GM23338 (cell line): ENCODE data around the gene EMC10. TPM values are rescaled to one million over a fixed set of nuclear protein-coding genes. Genes with fewer than 3 reads are reported as not detected.

Source experiments
- ATAC-seq: fragments of 200-7000 bp; cut with Tn5 transposase; 3 replicates; pipeline ENCODE4 v1.9.1; 2020
- DNase-seq: peaks from one replicate; pipeline ENCODE4 v3.0.0-alpha.2; 2015; ENCODE audit warnings: low spot score
- H2AFZ ChIP-seq: fragments of 200-600 bp; sonication (generic); 2 replicates; pipeline ENCODE4 v1.8.0; 2016; ENCODE audit warnings: antibody characterized with exemption, mild to moderate bottlenecking, moderate library complexity
- H3F3A ChIP-seq: fragments of 200-600 bp; sonication (generic); replicated peaks from 2 replicates; pipeline ENCODE4 v1.8.0; 2017; ENCODE audit warnings: antibody characterized with exemption, mixed run types, low read depth
- H3K27ac ChIP-seq: fragments of 200-600 bp; sonication (generic); 2 replicates; pipeline ENCODE4 v1.6.1; 2016; ENCODE audit warnings: low read depth
- H3K27me3 ChIP-seq: fragments of 200-600 bp; sonication (generic); 2 replicates; pipeline ENCODE4 v1.8.0; 2016; ENCODE audit warnings: mild to moderate bottlenecking, mixed run types, moderate library complexity; ENCODE audit not compliant: insufficient read depth
- H3K36me3 ChIP-seq: fragments of 200-600 bp; sonication (generic); 2 replicates; pipeline ENCODE4 v1.8.0; 2016; ENCODE audit warnings: mild to moderate bottlenecking; ENCODE audit not compliant: insufficient read depth
- H3K4me1 ChIP-seq: fragments of 200-600 bp; sonication (generic); 2 replicates; pipeline ENCODE4 v1.8.0; 2016; ENCODE audit warnings: mild to moderate bottlenecking, moderate library complexity; ENCODE audit not compliant: insufficient read depth
- H3K4me2 ChIP-seq: fragments of 200-600 bp; sonication (generic); 2 replicates; pipeline ENCODE4 v1.7.1; 2017; ENCODE audit warnings: mixed run types
- H3K4me3 ChIP-seq: fragments of 200-600 bp; sonication (generic); 2 replicates; pipeline ENCODE4 v1.6.1; 2016; ENCODE audit warnings: mixed run types
- H3K79me2 ChIP-seq: fragments of 200-600 bp; sonication (generic); replicated peaks from 2 replicates; pipeline ENCODE4 v1.8.0; 2017; ENCODE audit warnings: mild to moderate bottlenecking; ENCODE audit not compliant: insufficient read depth
- H3K9me2 ChIP-seq: fragments of 200-600 bp; sonication (generic); 2 replicates; pipeline ENCODE4 v1.8.0; 2017; ENCODE audit not compliant: insufficient read depth
- H4K20me1 ChIP-seq: fragments of 200-600 bp; sonication (generic); replicated peaks from 2 replicates; pipeline ENCODE4 v1.8.0; 2017; ENCODE audit warnings: mild to moderate bottlenecking; ENCODE audit not compliant: insufficient read depth
- H3K27ac Mint-ChIP-seq: 2 replicates; pipeline ENCODE4 v1.8.0; 2020; ENCODE audit warnings: inconsistent platforms, mild to moderate bottlenecking, moderate library complexity, mixed read lengths
- H3K27me3 Mint-ChIP-seq: 3 replicates; pipeline ENCODE4 v1.8.0; 2022; ENCODE audit warnings: low read depth, mild to moderate bottlenecking, moderate library complexity, mixed read lengths, inconsistent platforms; ENCODE audit not compliant: insufficient read depth, poor library complexity
- H3K36me3 Mint-ChIP-seq: 3 replicates; pipeline ENCODE4 v1.8.0; 2021; ENCODE audit warnings: low read depth, mild to moderate bottlenecking, inconsistent platforms, moderate library complexity, mixed read lengths
- H3K4me1 Mint-ChIP-seq: 3 replicates; pipeline ENCODE4 v1.8.0; 2020; ENCODE audit warnings: mild to moderate bottlenecking, inconsistent platforms, mixed read lengths
- H3K4me3 Mint-ChIP-seq: 3 replicates; pipeline ENCODE4 v1.8.0; 2021; ENCODE audit warnings: moderate library complexity, mild to moderate bottlenecking, inconsistent platforms, mixed read lengths
- H3K9me3 Mint-ChIP-seq: 3 replicates; pipeline ENCODE4 v1.8.0; 2020; ENCODE audit warnings: moderate library complexity, mild to moderate bottlenecking, inconsistent platforms, mixed read lengths
- polyA plus RNA-seq: library from polyadenylated mRNA; unstranded; fragments of >200 nt; fragmentation: Nextera tagmentation; extraction: Ambion mirVana; gene quantifications from 2 replicates; pipeline ENCODE4 v1.2.1, GENCODE V29; 2016
- total RNA-seq: library from RNA; depleted of rRNA; stranded (reverse); fragments of >200 nt; shearing (Covaris generic); gene quantifications from 2 replicates; pipeline ENCODE4 v1.2.3, GENCODE V29; 2014
- TF ChIP-seq, protein P1 (sequence below): IDR thresholded peaks from 2 replicates; pipeline ENCODE4 v1.6.1; 2016; ENCODE audit warnings: antibody characterized with exemption
- TF ChIP-seq, protein P2 (sequence below): fragments of 250-450 bp; sonication (Bioruptor Pico); IDR thresholded peaks from 2 replicates; pipeline ENCODE4 v1.5.0; 2020; ENCODE audit warnings: mild to moderate bottlenecking, moderate library complexity

Gene EMC10
- total and polyA plus RNA-seq, 2 experiments from 2014 or later, result 24.8 to 113 TPM

DNA sequence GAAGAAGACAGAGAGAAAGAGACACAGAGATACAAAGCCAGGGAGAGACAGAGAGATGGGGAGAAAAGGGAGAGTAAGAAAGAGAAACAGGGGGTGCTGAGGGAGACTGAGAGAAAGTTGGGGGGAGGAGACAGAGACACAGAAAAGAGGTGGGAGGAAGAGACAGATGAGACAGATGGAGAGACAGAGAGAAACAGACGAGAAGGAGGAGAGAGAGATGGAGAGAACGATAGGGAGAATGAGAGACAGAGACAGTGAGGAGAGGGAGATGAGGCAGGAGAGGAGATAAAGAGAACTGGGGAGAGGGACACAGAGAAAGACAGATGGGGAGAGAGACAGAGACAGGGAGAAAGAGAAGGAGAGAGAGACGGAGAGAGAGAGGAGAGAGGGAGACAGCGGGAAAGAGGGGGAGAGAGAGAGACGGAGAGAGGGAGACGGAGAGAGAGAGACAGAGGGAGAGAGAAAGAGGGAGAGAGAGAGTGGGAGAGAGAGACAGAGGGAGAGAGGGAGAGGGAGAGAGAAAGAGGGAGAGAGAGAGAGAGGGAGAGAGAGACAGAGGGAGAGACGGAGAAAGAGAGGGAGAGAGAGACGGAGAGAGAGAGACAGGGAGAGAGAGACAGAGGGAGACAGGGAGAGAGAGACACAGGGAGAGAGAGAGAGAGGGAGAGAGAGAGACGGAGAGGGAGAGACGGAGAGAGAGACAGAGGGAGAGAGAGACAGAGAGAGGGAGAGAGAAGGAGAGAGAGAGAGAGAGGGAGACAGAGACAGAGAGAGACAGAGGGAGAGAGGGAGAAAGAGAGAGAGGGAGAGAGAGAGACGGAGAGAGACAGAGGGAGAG lies 22.1 kb downstream of the EMC10 start:
- H3K4me2 ChIP-seq, result no peak overlapping the region
- H3K36me3 ChIP-seq, result no peaks in the 10 kb centered on the region
- Mint-ChIP-seq H3K27me3 (peaks cover 11% of the 10 kb centered on the region), H3K27ac (no peak overlapping the region), H3K4me1 (no peaks in the 10 kb centered on the region), H3K9me3 (peaks cover 57% of the 10 kb centered on the region), H3K4me3 (no peak overlapping the region), H3K36me3 (peaks cover 26% of the 10 kb centered on the region)
- no peak overlapping the region for H3K27ac ChIP-seq
- ATAC-seq (no peak), DNase-seq (no peak)
- H3K4me3 ChIP-seq, result no peak overlapping the region
- peaks cover 72% of the 10 kb centered on the region for H3K27me3 ChIP-seq
- no peaks in the 10 kb centered on the region for H3K9me2 ChIP-seq
- H3K79me2 ChIP-seq, result no peaks in the 10 kb centered on the region
- H4K20me1 ChIP-seq, result no peaks in the 10 kb centered on the region
- peaks cover 7% of the 10 kb centered on the region; the same call in 1 of the 2 replicates for H3K4me1 ChIP-seq
- H2AFZ ChIP-seq, result no peak overlapping the region
- TF ChIP-seq, protein P1, sequence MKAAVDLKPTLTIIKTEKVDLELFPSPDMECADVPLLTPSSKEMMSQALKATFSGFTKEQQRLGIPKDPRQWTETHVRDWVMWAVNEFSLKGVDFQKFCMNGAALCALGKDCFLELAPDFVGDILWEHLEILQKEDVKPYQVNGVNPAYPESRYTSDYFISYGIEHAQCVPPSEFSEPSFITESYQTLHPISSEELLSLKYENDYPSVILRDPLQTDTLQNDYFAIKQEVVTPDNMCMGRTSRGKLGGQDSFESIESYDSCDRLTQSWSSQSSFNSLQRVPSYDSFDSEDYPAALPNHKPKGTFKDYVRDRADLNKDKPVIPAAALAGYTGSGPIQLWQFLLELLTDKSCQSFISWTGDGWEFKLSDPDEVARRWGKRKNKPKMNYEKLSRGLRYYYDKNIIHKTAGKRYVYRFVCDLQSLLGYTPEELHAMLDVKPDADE, result no peak
- TF ChIP-seq, protein P2, sequence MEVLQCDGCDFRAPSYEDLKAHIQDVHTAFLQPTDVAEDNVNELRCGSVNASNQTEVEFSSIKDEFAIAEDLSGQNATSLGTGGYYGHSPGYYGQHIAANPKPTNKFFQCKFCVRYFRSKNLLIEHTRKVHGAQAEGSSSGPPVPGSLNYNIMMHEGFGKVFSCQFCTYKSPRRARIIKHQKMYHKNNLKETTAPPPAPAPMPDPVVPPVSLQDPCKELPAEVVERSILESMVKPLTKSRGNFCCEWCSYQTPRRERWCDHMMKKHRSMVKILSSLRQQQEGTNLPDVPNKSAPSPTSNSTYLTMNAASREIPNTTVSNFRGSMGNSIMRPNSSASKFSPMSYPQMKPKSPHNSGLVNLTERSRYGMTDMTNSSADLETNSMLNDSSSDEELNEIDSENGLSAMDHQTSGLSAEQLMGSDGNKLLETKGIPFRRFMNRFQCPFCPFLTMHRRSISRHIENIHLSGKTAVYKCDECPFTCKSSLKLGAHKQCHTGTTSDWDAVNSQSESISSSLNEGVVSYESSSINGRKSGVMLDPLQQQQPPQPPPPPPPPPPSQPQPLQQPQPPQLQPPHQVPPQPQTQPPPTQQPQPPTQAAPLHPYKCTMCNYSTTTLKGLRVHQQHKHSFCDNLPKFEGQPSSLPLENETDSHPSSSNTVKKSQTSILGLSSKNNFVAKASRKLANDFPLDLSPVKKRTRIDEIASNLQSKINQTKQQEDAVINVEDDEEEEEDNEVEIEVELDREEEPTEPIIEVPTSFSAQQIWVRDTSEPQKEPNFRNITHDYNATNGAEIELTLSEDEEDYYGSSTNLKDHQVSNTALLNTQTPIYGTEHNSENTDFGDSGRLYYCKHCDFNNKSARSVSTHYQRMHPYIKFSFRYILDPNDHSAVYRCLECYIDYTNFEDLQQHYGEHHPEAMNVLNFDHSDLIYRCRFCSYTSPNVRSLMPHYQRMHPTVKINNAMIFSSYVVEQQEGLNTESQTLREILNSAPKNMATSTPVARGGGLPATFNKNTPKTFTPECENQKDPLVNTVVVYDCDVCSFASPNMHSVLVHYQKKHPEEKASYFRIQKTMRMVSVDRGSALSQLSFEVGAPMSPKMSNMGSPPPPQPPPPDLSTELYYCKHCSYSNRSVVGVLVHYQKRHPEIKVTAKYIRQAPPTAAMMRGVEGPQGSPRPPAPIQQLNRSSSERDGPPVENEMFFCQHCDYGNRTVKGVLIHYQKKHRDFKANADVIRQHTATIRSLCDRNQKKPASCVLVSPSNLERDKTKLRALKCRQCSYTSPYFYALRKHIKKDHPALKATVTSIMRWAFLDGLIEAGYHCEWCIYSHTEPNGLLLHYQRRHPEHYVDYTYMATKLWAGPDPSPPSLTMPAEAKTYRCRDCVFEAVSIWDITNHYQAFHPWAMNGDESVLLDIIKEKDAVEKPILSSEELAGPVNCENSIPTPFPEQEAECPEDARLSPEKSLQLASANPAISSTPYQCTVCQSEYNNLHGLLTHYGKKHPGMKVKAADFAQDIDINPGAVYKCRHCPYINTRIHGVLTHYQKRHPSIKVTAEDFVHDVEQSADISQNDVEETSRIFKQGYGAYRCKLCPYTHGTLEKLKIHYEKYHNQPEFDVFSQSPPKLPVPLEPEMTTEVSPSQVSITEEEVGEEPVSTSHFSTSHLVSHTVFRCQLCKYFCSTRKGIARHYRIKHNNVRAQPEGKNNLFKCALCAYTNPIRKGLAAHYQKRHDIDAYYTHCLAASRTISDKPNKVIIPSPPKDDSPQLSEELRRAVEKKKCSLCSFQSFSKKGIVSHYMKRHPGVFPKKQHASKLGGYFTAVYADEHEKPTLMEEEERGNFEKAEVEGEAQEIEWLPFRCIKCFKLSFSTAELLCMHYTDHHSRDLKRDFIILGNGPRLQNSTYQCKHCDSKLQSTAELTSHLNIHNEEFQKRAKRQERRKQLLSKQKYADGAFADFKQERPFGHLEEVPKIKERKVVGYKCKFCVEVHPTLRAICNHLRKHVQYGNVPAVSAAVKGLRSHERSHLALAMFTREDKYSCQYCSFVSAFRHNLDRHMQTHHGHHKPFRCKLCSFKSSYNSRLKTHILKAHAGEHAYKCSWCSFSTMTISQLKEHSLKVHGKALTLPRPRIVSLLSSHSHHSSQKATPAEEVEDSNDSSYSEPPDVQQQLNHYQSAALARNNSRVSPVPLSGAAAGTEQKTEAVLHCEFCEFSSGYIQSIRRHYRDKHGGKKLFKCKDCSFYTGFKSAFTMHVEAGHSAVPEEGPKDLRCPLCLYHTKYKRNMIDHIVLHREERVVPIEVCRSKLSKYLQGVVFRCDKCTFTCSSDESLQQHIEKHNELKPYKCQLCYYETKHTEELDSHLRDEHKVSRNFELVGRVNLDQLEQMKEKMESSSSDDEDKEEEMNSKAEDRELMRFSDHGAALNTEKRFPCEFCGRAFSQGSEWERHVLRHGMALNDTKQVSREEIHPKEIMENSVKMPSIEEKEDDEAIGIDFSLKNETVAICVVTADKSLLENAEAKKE (CRISPR knock-in tag), result no peak
- no peaks in the 10 kb centered on the region for H3F3A ChIP-seq
